ENCODE measurements around the gene STRN3. TPM values are rescaled to one million over a fixed set of nuclear protein-coding genes. Genes with fewer than 3 reads are reported as not detected.

Gene STRN3
- total and polyA plus RNA-seq, 10 of the 15 experiments (the other 5 are each of a cell fraction or from before 2014, with no cell fraction given) = 7.8 to 27.9 (median 14.1) TPM

GRCh38 chr14:30848449-30849240, 177.5 kb downstream of the STRN3 start:
- FAIRE-seq (no peak), DNase-seq (ENCODE audit: low read depth, low spot score) (no peak), ATAC-seq (peak; percentile 55; the same call in 2 of the 3 replicates)
- Histone ChIP-seq H3K79me2 (ENCODE audit: control insufficient read depth, insufficient read depth, low read length) (no peaks in the 10 kb centered on the region), H3K36me3 (ENCODE audit: control insufficient read depth in 2 of 2, insufficient read depth in 2 of 2, low read length in 1 of 2) (no peaks in the 10 kb centered on the region), H2AFZ (ENCODE audit: control insufficient read depth, low read depth, low read length) (peak overlapping the region; percentile 80), H3K4me2 (ENCODE audit: control insufficient read depth, insufficient read depth) (peak overlapping the region; percentile 95), H3K27ac (ENCODE audit: control insufficient read depth, insufficient read depth) (peak overlapping the region; percentile 72), H3K27me3 (replicated peaks in 1 of 2; ENCODE audit: control insufficient read depth in 2 of 2, insufficient read depth in 2 of 2, low read length in 1 of 2) (no peaks in the 10 kb centered on the region), H4K20me1 (ENCODE audit: control insufficient read depth, insufficient read depth) (no peaks in the 10 kb centered on the region), H3K4me1 (ENCODE audit: control insufficient read depth, insufficient read depth, low read length) (peaks cover 25% of the 10 kb centered on the region), H3K9me3 (replicated peaks; ENCODE audit: control insufficient read depth, insufficient read depth, low read length) (no peaks in the 10 kb centered on the region), H3K4me3 (no peak overlapping the region), H3K9ac (ENCODE audit: control insufficient read depth, insufficient read depth, low read length) (peak overlapping the region; percentile 52; the same call in 1 of the 2 replicates)
- ChIA-PET RAD21 (ENCODE audit: unreplicated experiment) (no interaction called here), CTCF (interaction anchor here (0.7 to 1.2 kb wide), 3 partner anchors 8 to 169 kb away, joined by 4 to 5 read pairs (median 4); no protein-coding TSS in a partner anchor), SMC1A (ENCODE audit: uncharacterized antibody, unreplicated experiment) (interaction anchor here (0.8 kb wide), 1 partner anchor 96 kb away, joined by 3 read pairs; no protein-coding TSS in a partner anchor), POLR2A (interaction anchor here (0.7 kb wide), 1 partner anchor 8 kb away, joined by 4 read pairs; no protein-coding TSS in a partner anchor)
- intact Hi-C loops (cut with micrococcal nuclease; ENCODE audit: unreplicated experiment) = no loop called here
- no peak for TF ChIP-seq CREM (IDR thresholded peaks at IDR 0.05; ENCODE audit: low read depth)
- no peak for TF ChIP-seq MLLT1 (IDR thresholded peaks at IDR 0.05)
- BruUV-seq (replicated peaks) = no TSS peak
- in situ Hi-C loops (cut with MboI) = no loop called here
- 96% methylated on average over 4 of the region's 4 CpGs for WGBS (ENCODE audit: insufficient coverage, insufficient replicate concordance, low lambda C conversion rate, missing lambda C conversion rate)

MicroRNAs within 50 kb of the gene (microRNA counts, 767-probe panel; counts per million panel counts)
- microRNA hsa-miR-624-3p = 1,244 counts per million, percentile 41 among the panel's probes with 10 or more counts

Small RNA genes lying within 50 kb of the gene (microRNA-seq; reads per million reads assigned to microRNA genes)
- 37.8 reads per million, percentile 65 among the genes with 10 or more reads in this experiment for gene MIR624

Small RNA genes lying within 50 kb of the gene (small RNA-seq; reads per million reads assigned to genes)
- gene HIGD1AP17 = not detected
- gene MIR624 = 2.6 reads per million, percentile 71 among the genes with 10 or more reads in this experiment

Other genes with a start within 250 kb of the STRN3 start
- 7.8 and 9.4 TPM in 2 replicates for gene COCH, start 151.8 kb downstream of the STRN3 start, total RNA-seq (2014; rRNA removed)
- gene COCH, start 151.8 kb downstream of the STRN3 start, total RNA-seq (2014; rRNA removed; fragmentation: Illumina TruSeq; extraction: Trizol) = 6.7 and 7.0 TPM in 2 replicates
- gene COCH, start 151.8 kb downstream of the STRN3 start, total RNA-seq (2021) = 5.5 and 6.8 TPM in 2 replicates
- gene COCH, start 151.8 kb downstream of the STRN3 start, polyA plus RNA-seq (2011; rRNA removed) = 1.8 and 2.0 TPM in 2 replicates
- 8.3 and 9.7 TPM in 2 replicates for gene COCH, start 151.8 kb downstream of the STRN3 start, polyA plus RNA-seq (2014; fragmentation: Illumina TruSeq; extraction: Trizol)
- gene COCH, start 151.8 kb downstream of the STRN3 start, polyA plus RNA-seq (2014; fragmentation: Nextera tagmentation; extraction: Ambion mirVana) = 1 to 10 TPM; 2.6 to 4.6 TPM
- gene COCH, start 151.8 kb downstream of the STRN3 start, polyA plus RNA-seq (2014; rRNA removed) = 7.0 and 8.1 TPM in 2 replicates
- gene COCH, start 151.8 kb downstream of the STRN3 start, polyA plus RNA-seq (2016; fragmentation: Nextera tagmentation; extraction: Ambion mirVana) = 1 to 10 TPM; 3.0 to 3.2 TPM
- 4.3 and 5.1 TPM in 2 replicates for gene AP4S1, start 730 bp downstream of the STRN3 start, total RNA-seq (2014; rRNA removed)
- 6.3 and 6.5 TPM in 2 replicates for gene AP4S1, start 730 bp downstream of the STRN3 start, total RNA-seq (2014; rRNA removed; fragmentation: Illumina TruSeq; extraction: Trizol)
- gene AP4S1, start 730 bp downstream of the STRN3 start, total RNA-seq (2021) = 3.8 and 5.5 TPM in 2 replicates
- gene AP4S1, start 730 bp downstream of the STRN3 start, polyA plus RNA-seq (2011; rRNA removed) = 3.6 and 6.9 TPM in 2 replicates
- gene AP4S1, start 730 bp downstream of the STRN3 start, polyA plus RNA-seq (2014; fragmentation: Illumina TruSeq; extraction: Trizol) = 5.6 and 8.1 TPM in 2 replicates
- gene AP4S1, start 730 bp downstream of the STRN3 start, polyA plus RNA-seq (2014; fragmentation: Nextera tagmentation; extraction: Ambion mirVana) = 1 to 10 TPM; 5.3 to 5.7 TPM
- gene AP4S1, start 730 bp downstream of the STRN3 start, polyA plus RNA-seq (2014; rRNA removed) = 2.9 and 6.3 TPM in 2 replicates
- gene AP4S1, start 730 bp downstream of the STRN3 start, polyA plus RNA-seq (2016; fragmentation: Nextera tagmentation; extraction: Ambion mirVana) = 1 to 10 TPM; 8.8 to 9.0 TPM
- 72.6 and 89.9 TPM in 2 replicates for gene HECTD1, start 181.4 kb upstream of the STRN3 start, total RNA-seq (2014; rRNA removed)
- gene HECTD1, start 181.4 kb upstream of the STRN3 start, total RNA-seq (2014; rRNA removed; fragmentation: Illumina TruSeq; extraction: Trizol) = 99.1 and 104 TPM in 2 replicates
- gene HECTD1, start 181.4 kb upstream of the STRN3 start, total RNA-seq (2021) = 82.3 and 85.5 TPM in 2 replicates
- 116 and 120 TPM in 2 replicates for gene HECTD1, start 181.4 kb upstream of the STRN3 start, polyA plus RNA-seq (2011; rRNA removed)
- gene HECTD1, start 181.4 kb upstream of the STRN3 start, polyA plus RNA-seq (2014; fragmentation: Illumina TruSeq; extraction: Trizol) = 65.5 and 80.6 TPM in 2 replicates
- gene HECTD1, start 181.4 kb upstream of the STRN3 start, polyA plus RNA-seq (2014; fragmentation: Nextera tagmentation; extraction: Ambion mirVana) = 10 to 100 TPM; 27.3 to 27.4 TPM
- gene HECTD1, start 181.4 kb upstream of the STRN3 start, polyA plus RNA-seq (2014; rRNA removed) = 41.7 and 50.0 TPM in 2 replicates
- 10 to 100 TPM; 34.6 to 42.6 TPM for gene HECTD1, start 181.4 kb upstream of the STRN3 start, polyA plus RNA-seq (2016; fragmentation: Nextera tagmentation; extraction: Ambion mirVana)